NCI-H2227 (cell line): ENCODE results near the gene SLC22A12.
A peak's percentile ranks its signal among the peaks of the same experiment; 100 is the strongest.

Source experiments
- DNase-seq: peaks from one replicate; lab custom pipeline; 2025; ENCODE audit not compliant: unreplicated experiment; lab: John Stamatoyannopoulos, UW

Gene SLC22A12

GRCh38 chr11:64602466-64603070 is 11.5 kb downstream of the SLC22A12 start:
- no peak for DNase-seq

DNA sequence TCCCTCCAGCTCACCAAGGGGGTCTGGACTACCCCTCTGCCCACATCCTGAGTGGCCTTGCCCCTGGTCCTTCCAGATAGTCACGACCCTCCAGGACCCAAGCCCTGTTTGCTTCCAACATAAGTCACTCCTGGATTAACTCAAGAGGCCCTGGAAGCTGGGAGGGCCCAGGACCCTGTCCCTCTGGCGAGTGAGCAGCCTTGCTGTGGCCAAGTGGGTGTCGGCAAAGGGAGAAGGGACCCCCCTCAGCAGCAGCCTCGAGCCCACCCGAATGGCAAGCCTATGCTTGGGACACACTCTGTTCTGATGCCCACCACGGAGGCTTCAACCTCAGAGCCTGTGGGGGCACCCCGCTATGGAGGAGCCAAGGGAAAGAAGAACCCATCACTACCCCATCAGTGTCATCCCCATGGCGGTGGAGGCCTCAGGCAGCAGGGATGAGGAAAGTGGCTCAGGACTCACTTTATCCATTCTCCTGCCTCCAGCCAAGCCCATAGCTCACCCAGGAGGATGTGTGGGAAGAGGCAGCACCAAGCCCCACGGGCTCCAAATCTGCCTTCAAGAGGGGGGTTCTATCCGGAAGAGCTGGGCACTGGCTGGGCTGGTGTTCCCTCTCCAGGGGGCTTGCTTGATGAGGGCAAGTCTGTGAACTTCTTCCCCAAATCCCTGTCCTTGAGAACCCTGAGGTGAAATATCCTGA is 12.5 kb downstream of the SLC22A12 start:
- no peak for DNase-seq

DNA sequence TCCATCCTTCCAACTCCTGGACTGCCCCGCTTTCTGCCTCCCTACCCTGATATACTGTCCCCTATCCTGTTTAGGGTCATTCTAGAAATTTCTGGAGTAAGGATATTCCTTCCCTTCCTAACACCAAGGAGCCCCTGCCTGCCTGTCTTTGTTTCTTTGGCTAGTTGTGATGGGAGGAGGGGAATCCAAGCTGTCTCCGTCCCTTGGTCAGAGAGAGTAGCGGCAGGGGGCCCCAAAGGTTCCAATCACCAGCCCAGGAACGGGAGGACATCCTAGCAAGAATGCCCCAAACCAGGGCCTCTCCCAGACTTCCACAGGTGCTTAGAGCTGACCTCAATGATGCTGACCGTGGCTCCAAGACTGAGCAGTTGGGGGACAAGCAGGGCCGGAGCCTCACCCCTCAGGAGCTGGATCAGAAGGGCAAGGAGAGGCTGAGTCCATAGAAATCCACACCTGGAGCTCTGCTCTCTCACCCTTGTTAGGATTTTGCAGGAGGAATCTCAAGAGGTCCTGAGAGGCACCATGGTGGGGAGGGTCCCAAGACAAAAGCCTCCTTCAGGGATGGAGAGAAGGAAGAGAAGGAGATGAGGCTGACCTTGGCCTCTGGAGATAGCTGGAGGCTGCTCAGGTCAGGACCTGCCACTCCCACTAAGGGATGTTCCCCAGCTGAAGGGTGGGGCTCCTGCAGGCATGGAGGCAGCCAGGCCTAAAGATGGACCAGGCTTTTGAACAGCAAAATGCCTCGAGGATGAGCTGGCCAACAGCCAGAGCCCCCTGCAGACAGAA is 13.6 kb downstream of the SLC22A12 start:
- no peak for DNase-seq

- peak; percentile 49 for DNase-seq
Measured at GRCh38 chr11:64605244-64605560, 14.2 kb downstream of the SLC22A12 start.

DNA sequence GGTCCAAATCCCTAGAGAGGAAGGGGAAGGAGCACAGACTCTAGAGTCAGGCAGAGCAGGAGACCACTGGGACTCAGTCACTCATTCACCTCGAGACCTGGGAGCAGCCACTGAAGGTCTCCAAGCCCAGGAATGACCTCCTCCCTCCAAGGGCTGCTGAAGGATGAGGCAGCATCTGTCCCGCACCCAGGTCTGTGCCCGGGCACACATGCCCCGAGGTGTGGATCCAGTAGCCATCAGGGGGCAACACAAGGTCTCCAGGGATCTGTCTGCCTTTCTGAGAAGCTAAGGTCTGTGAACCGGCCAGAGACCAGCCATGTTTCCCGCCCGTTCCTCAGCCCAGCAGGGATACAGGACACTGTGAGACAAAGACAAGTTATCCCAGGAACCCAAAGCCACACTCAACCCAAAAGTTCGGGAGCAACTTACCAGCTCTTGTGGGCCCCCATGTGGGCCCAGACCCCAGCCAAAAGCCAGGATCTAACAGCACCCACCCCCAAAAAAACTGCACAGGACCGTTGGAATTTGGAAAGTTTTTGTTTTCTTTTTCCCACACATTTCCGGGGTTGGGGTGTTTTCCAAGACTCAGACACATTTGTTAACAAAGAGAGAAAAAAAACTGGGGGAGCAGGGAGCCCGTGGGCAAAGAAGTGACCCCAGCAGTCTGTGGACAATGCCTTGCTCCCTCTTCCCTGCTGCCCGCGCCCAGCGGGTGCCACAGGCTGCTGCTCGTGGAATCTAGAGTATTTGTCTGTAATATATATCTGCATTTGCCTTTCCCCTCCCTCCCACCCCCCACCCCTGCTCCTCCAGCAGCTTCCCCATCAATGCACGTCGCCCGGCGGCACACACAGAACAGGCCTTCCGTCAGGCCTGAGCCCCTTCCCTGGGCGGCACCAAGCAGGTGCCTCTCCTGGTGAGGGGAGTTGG is 14.9 kb downstream of the SLC22A12 start:
- no peak for DNase-seq

DNA sequence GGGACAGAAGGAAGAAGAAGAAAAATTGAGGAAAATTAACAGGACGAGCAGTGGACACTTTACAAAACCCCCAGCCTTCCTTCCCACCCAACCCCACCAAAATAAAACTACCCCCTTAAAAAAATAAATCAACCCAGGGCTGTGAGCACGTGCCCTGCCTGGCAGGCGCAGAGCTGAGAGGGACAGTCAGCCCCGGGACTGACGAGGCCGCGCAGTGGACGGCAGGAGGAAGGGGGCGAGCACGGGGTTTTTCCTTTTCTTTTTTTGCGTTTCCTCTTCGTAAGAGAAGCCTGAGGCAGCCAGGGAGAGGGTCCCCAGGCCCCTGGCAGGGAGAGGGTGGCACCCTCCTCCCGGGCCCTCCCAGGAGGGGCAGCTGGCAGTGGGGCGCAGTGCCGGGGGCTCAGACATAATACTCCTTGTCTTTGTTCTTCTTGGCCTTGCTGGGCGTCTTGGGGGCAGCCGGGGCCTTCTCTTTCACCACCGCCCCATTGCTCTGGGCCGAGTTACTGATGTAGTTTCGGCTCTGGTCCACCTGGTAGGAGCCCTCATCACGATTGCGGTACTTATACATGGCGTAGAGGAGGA is 15.9 kb downstream of the SLC22A12 start:
- no peak for DNase-seq

- DNase-seq, result no peak
Measured at GRCh38 chr11:64607381-64607985, 16.5 kb downstream of the SLC22A12 start.

GRCh38 chr11:64608046-64608445 is 17.0 kb downstream of the SLC22A12 start:
- DNase-seq, result no peak

GRCh38 chr11:64608636-64609035 is 17.6 kb downstream of the SLC22A12 start:
- DNase-seq, result no peak

DNA sequence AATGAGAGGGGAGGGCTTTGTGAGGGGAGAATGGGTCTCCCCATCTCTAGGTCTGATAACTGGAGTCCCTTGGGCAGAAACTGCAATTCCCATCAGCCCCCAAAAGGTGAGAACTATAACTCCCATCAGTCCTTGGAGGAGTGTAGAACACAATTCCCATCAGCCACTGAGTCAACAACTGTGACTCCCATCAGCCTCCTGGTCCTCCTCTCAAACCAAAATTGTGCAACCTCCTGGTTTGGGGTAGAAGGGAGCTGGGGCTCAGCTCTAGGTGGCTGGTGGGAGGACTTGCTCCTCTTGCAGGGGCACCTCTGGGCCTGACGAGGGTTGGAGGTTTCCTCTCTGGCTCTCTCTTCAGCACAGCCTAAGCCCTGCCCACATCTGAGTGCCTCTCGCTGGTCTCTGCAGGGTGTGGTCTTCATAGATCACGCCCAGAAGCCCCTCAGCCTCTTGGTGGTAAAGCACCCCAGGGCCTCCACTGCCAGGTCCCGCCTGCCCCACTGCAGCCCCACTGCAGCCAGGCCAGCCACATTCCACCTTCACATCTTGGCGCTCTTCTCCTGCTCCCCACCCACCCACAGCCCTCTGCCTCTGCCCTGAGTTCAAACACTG is 18.5 kb downstream of the SLC22A12 start:
- DNase-seq, result no peak

- DNase-seq, result no peak
Measured at GRCh38 chr11:64610596-64610995, 19.6 kb downstream of the SLC22A12 start.

DNA sequence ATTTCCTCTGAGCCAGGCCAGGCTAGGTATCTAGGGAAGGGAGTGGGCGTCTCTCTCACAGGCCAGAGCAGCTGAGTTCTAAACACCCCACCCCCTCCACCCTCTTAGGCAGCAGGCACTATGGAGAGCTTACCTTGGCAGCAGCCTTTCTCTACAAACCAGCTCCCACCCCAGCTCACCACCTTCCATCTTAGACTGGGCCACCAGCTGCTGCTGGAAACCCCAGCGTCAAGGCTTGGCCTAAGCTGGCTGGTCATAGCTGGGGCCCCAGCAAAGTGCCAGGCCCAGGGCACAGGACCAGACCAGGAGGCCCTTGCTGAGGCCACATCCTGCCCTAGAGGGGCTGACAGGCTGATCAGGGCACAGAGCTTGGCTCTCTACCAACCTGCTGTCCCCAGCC is 20.2 kb downstream of the SLC22A12 start:
- DNase-seq, result no peak

GRCh38 chr11:64611869-64612646 is 21.0 kb downstream of the SLC22A12 start:
- DNase-seq, result no peak

- no peak for DNase-seq
Measured at GRCh38 chr11:64613648-64614047, 22.6 kb downstream of the SLC22A12 start.

DNA sequence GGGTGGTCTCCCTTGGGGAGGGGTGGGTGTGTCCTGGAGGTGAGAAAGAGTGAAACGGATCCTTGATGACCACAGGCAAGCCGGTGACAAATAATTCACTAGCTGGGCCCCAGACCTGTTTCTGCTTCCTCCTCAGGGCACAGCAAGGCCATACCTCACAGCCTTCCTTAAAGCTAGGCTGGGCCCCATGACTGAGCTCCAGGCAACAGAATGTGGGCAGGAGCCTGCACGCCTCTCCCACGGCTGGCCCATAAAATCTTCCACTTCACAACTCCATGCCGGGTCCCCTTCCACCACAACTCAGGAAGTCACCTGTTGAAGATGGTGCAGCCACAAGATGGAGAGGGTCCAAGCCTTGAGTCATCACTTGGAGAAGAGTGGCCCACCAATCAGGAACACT is 23.9 kb downstream of the SLC22A12 start:
- DNase-seq, result no peak

- DNase-seq, result no peak
Measured at GRCh38 chr11:64616817-64617216, 25.8 kb downstream of the SLC22A12 start.

- DNase-seq, result no peak
Measured at GRCh38 chr11:64619196-64619595, 28.2 kb downstream of the SLC22A12 start.

- DNase-seq, result peak; percentile 74
Measured at GRCh38 chr11:64619811-64620380, 28.9 kb downstream of the SLC22A12 start.
